Ovary (tissue), 9 donors: ENCODE results near the gene DGKE. TPM values are rescaled to one million over a fixed set of nuclear protein-coding genes. Genes with fewer than 3 reads are reported as not detected.

ENCODE experiments used
- DNase-seq, 5 donors: peaks; one replicate each; pipeline ENCODE4 v3.0.0-alpha.2; 2019 to 2020
- H3K27ac ChIP-seq, 2 donors: fragments of 200-600 bp; one replicate each; pipeline versions ENCODE4 v1.5.1 to v1.8.0; 2019 to 2022
- H3K27me3 ChIP-seq: fragments of 200-600 bp; one replicate; pipeline ENCODE4 v1.8.0; 2022
- H3K36me3 ChIP-seq: fragments of 200-600 bp; sonication (generic); one replicate; pipeline ENCODE4 v1.5.1; 2019
- H3K4me1 ChIP-seq: one replicate; pipeline ENCODE4 v1.8.1; 2013; ENCODE audit warnings: mild to moderate bottlenecking, moderate library complexity; ENCODE audit not compliant: insufficient read depth
- H3K4me3 ChIP-seq: fragments of 200-600 bp; sonication (generic); one replicate; pipeline ENCODE4 v1.5.1; 2017
- H3K9me3 ChIP-seq, 2 donors: fragments of 200-600 bp in 1 of 2; sonication (generic) in 1 of 2; one replicate each; pipeline versions ENCODE4 v1.5.1 to v1.8.1; 2013 to 2019; ENCODE audit warnings: mild to moderate bottlenecking in 1 of 2, moderate library complexity in 1 of 2
- CTCF ChIP-seq, 3 donors: fragments of 450-650 bp in 2 of 3; fragments of 200-600 bp in 1 of 3; IDR thresholded peaks; one replicate each; pipeline versions ENCODE4 v1.5.1 to v1.8.0; 2016 to 2022; ENCODE audit warnings: antibody characterized with exemption in 3 of 3, mild to moderate bottlenecking in 1 of 3
- EP300 ChIP-seq: sonication (generic); formaldehyde crosslinking; IDR thresholded peaks from one replicate; pipeline ENCODE4 v1.6.1; 2017; ENCODE audit warnings: antibody characterized with exemption
- POLR2A ChIP-seq: fragments of 450-650 bp; IDR thresholded peaks from one replicate; pipeline ENCODE4 v1.6.1; 2017; ENCODE audit warnings: antibody characterized with exemption, mild to moderate bottlenecking, moderate library complexity
- WGBS, 3 donors: extraction: QIAGEN DNeasy Blood & Tissue Kit in 1 of 3; methylation state at CpG; one replicate each; pipeline versions ENCODE4 v1.1.5 to v1.1.7; 2013 to 2017; 5-methylcytosine and 5-hydroxymethylcytosine counted together
- intact Hi-C, 4 donors: fragments of 100-400 bp; cut with DNase I; formaldehyde crosslinking; loops; one replicate each; pipeline versions ENCODE4 v1.11.0 to v1.15.1; 2022 to 2023
- polyA plus RNA-seq, 2 donors: library from polyadenylated mRNA; stranded (reverse); fragments of 200-250 nt in 1 of 2; fragments of 350-450 nt in 1 of 2; fragmentation: Illumina TruSeq in 1 of 2; extraction: RNeasy Lipid Tissue Mini Kit (QIAGEN cat#74804) in 1 of 2; gene quantifications; one replicate each; pipeline ENCODE4 v1.2.3, GENCODE V29; 2013 to 2014
- total RNA-seq, 7 donors: library from RNA; depleted of rRNA in 2 of 7; stranded (reverse); fragments of >200 nt in 2 of 7; fragmentation: NEBNext Ultra II Directional in 3 of 7; extraction: Animal tissue kit (Norgen Biotek cat#: 25700) in 3 of 7; gene quantifications; one replicate each; pipeline versions ENCODE4 v1.1.0 to v1.2.4, GENCODE V29; 2016 to 2023
- donor health status: DM: no; HTN: no; CAD: no; lungs with moderate emphysema.
- donor health status: DM: no; HTN: no; CAD: no.
- donor health status: Bipolar disorder and iron deficiency.
- donor health status: DM: yes; HTN: yes; CAD: no.
- donor health status: DM: no; HTN: no; CAD: no.
- donor health status: DM: yes; HTN: yes; CAD: no.

Gene DGKE
- total and polyA plus RNA-seq, 9 donors: 3.0 to 16.4 (median 11.8) TPM

- 95 to 98% (median 97%) methylated on average over 5 of the region's 5 CpGs for WGBS, 3 donors
Measured at GRCh38 chr17:56887105-56887504, 53.2 kb downstream of the DGKE start.

GRCh38 chr17:56887552-56888467 is 53.9 kb downstream of the DGKE start:
- no peak for DNase-seq
- Histone ChIP-seq H3K27ac (no peak overlapping the region), H3K9me3 (no peaks in the 10 kb centered on the region), H3K4me3 (no peak overlapping the region), H3K36me3 (no peaks in the 10 kb centered on the region), H3K27me3 (no peaks in the 10 kb centered on the region), H3K4me1 (peaks cover 2% of the 10 kb centered on the region)
- 94 to 98% (median 97%) methylated on average over 9 of the region's 9 CpGs for WGBS, 3 donors
- no peak for TF ChIP-seq POLR2A
- no peak for TF ChIP-seq CTCF (IDR thresholded peaks at IDR 0.05)
- no peak for TF ChIP-seq EP300
- intact Hi-C loops: no loop called here

More at GRCh38 chr17:56887105-56887504, 53.2 kb downstream of the DGKE start:
- intact Hi-C loops: no loop called here
- Histone ChIP-seq H3K36me3 (no peaks in the 10 kb centered on the region), H3K9me3 (no peaks in the 10 kb centered on the region), H3K27me3 (no peaks in the 10 kb centered on the region), H3K4me3 (no peak overlapping the region), H3K27ac (no peak overlapping the region), H3K4me1 (peaks cover 2% of the 10 kb centered on the region)
- DNase-seq: no peak
- TF ChIP-seq POLR2A: no peak
- TF ChIP-seq CTCF (IDR thresholded peaks at IDR 0.05): no peak
- TF ChIP-seq EP300: no peak

- H3K9me3 ChIP-seq: no peaks in the 10 kb centered on the region
- peaks cover 2% of the 10 kb centered on the region for H3K4me1 ChIP-seq
- H3K27me3 ChIP-seq: no peaks in the 10 kb centered on the region
- H3K4me3 ChIP-seq: no peak overlapping the region
- no peak for DNase-seq
- TF ChIP-seq POLR2A: no peak
- TF ChIP-seq EP300: no peak
- TF ChIP-seq CTCF (IDR thresholded peaks at IDR 0.05): no peak
- WGBS, 3 donors: 83 to 87% (median 87%) methylated on average over 6 of the region's 6 CpGs
- no peak overlapping the region for H3K27ac ChIP-seq
- intact Hi-C loops: no loop called here
- no peaks in the 10 kb centered on the region for H3K36me3 ChIP-seq
Measured at GRCh38 chr17:56890390-56890789, 56.4 kb downstream of the DGKE start.

GRCh38 chr17:56890906-56891674 is 57.1 kb downstream of the DGKE start:
- no peak for DNase-seq
- Histone ChIP-seq H3K4me1 (peaks cover 2% of the 10 kb centered on the region), H3K36me3 (no peaks in the 10 kb centered on the region), H3K9me3 (no peaks in the 10 kb centered on the region), H3K27ac (no peak overlapping the region), H3K27me3 (no peaks in the 10 kb centered on the region), H3K4me3 (no peak overlapping the region)
- TF ChIP-seq CTCF (IDR thresholded peaks at IDR 0.05) (no peak), EP300 (no peak), POLR2A (no peak)
- intact Hi-C loops: no loop called here
- WGBS, 3 donors: 45 to 69% (median 61%) methylated on average over 7 of the region's 7 CpGs
